DMS153 treated with DMSO at 0.1 percent for 48 hours (cell line): ENCODE data around the gene PTGDS.

ENCODE experiments used
- DNase-seq: peaks from one replicate; lab custom pipeline; 2025; ENCODE audit not compliant: unreplicated experiment; lab: John Stamatoyannopoulos, UW

PTGDS gene

GRCh38 chr9:137007108-137007815 lies 30.0 kb downstream of the PTGDS start:
- DNase-seq: no peak

GRCh38 chr9:137007816-137008270 lies 30.5 kb downstream of the PTGDS start:
- DNase-seq: no peak

GRCh38 chr9:137008312-137008711 lies 31.0 kb downstream of the PTGDS start:
- no peak for DNase-seq

GRCh38 chr9:137009217-137009616 lies 31.9 kb downstream of the PTGDS start:
- DNase-seq: no peak

- DNase-seq: no peak
Measured at GRCh38 chr9:137009938-137010732, 32.8 kb downstream of the PTGDS start.

- no peak for DNase-seq
Measured at GRCh38 chr9:137011156-137011555, 33.9 kb downstream of the PTGDS start.

GRCh38 chr9:137011907-137012675 lies 34.8 kb downstream of the PTGDS start:
- no peak for DNase-seq

- no peak for DNase-seq
Measured at GRCh38 chr9:137012694-137013570, 35.6 kb downstream of the PTGDS start.

- no peak for DNase-seq
Measured at GRCh38 chr9:137013571-137013940, 36.3 kb downstream of the PTGDS start.

- DNase-seq: no peak
Measured at GRCh38 chr9:137014166-137014565, 36.9 kb downstream of the PTGDS start.

GRCh38 chr9:137014776-137015539 lies 37.7 kb downstream of the PTGDS start:
- DNase-seq: no peak

GRCh38 chr9:137015540-137015930 lies 38.2 kb downstream of the PTGDS start:
- DNase-seq: no peak

GRCh38 chr9:137015976-137016375 lies 38.7 kb downstream of the PTGDS start:
- no peak for DNase-seq

GRCh38 chr9:137016436-137016835 lies 39.1 kb downstream of the PTGDS start:
- no peak for DNase-seq

- DNase-seq: no peak
Measured at GRCh38 chr9:137017071-137017470, 39.8 kb downstream of the PTGDS start.

- no peak for DNase-seq
Measured at GRCh38 chr9:137017791-137018497, 40.6 kb downstream of the PTGDS start.

- DNase-seq: no peak
Measured at GRCh38 chr9:137018761-137019559, 41.7 kb downstream of the PTGDS start.

GRCh38 chr9:137019891-137020683 lies 42.8 kb downstream of the PTGDS start:
- DNase-seq: no peak
